IMR-90 (cell line): ENCODE data around the gene NPNT. TPM values are rescaled to one million over a fixed set of nuclear protein-coding genes. Genes with fewer than 3 reads are reported as not detected.

Experiments
- ATAC-seq: fragments of 200-7000 bp; cut with Tn5 transposase; 2 replicates; pipeline ENCODE4 v1.9.1; 2020; ENCODE audit warnings: low read depth, mild to moderate bottlenecking, moderate library complexity
- BruUV-seq: library from RNA; stranded (reverse); fragments of 400-500 nt; replicated peaks from 2 replicates; lab custom pipeline; 2021; lab: Mats Ljungman, UMichigan
- CTCF ChIA-PET: fragments of 300-600 bp; formaldehyde crosslinking; extraction: SDS; loops from one replicate; lab custom pipeline; 2021; ENCODE audit warnings: antibody characterized with exemption; lab: Yijun Ruan, JAX
- POLR2A ChIA-PET: fragments of 300-600 bp; sonication (Branson Sonifier 250); formaldehyde crosslinking; loops from one replicate; lab custom pipeline; 2022; ENCODE audit warnings: antibody characterized with exemption; ENCODE audit not compliant: unreplicated experiment; lab: Charles Lee
- DNase-seq: peaks from one replicate; pipeline ENCODE4 v3.0.0; 2013
- H2AFZ ChIP-seq: replicated peaks from 2 replicates; pipeline ENCODE3; 2013; ENCODE audit warnings: low read length, mild to moderate bottlenecking; ENCODE audit not compliant: poor library complexity
- H2AK5ac ChIP-seq: 2 replicates; pipeline ENCODE4 v1.6.1; 2013; ENCODE audit warnings: low read depth, low read length, inconsistent platforms
- H2AK9ac ChIP-seq: replicated peaks from 2 replicates; pipeline ENCODE3; 2013; ENCODE audit warnings: mild to moderate bottlenecking, low read depth, low read length, moderate library complexity; ENCODE audit not compliant: poor library complexity
- H2BK120ac ChIP-seq: 2 replicates; pipeline ENCODE4 v1.6.1; 2013; ENCODE audit warnings: low read depth, low read length, inconsistent platforms
- H2BK15ac ChIP-seq: 3 replicates; pipeline ENCODE4 v1.6.1; 2013; ENCODE audit warnings: low read depth, low read length, inconsistent platforms
- H2BK20ac ChIP-seq: 2 replicates; pipeline ENCODE4 v1.6.1; 2013; ENCODE audit warnings: low read depth, mild to moderate bottlenecking, inconsistent platforms, low read length, moderate library complexity
- H2BK5ac ChIP-seq: 2 replicates; pipeline ENCODE4 v1.6.1; 2013; ENCODE audit warnings: mild to moderate bottlenecking, low read depth, low read length, inconsistent platforms; ENCODE audit not compliant: poor library complexity, severe bottlenecking
- H3K14ac ChIP-seq: replicated peaks from 2 replicates; pipeline ENCODE4 v1.6.1; 2013; ENCODE audit warnings: low read depth, low read length, inconsistent platforms
- H3K18ac ChIP-seq: 2 replicates; pipeline ENCODE4 v1.6.1; 2013; ENCODE audit warnings: low read depth, low read length, control low read depth
- H3K23ac ChIP-seq: 2 replicates; pipeline ENCODE4 v1.6.1; 2013; ENCODE audit warnings: low read depth, low read length, inconsistent platforms
- H3K27ac ChIP-seq: 2 replicates; pipeline ENCODE4 v1.5.1; 2013; ENCODE audit warnings: mild to moderate bottlenecking, control low read depth, low read length; ENCODE audit not compliant: insufficient read depth
- H3K27me3 ChIP-seq: 2 replicates; pipeline ENCODE4 v1.6.1; 2013; ENCODE audit warnings: low read length; ENCODE audit not compliant: control insufficient read depth, insufficient read depth
- H3K36me3 ChIP-seq: 2 replicates; pipeline ENCODE4 v1.6.1; 2013; ENCODE audit warnings: low read length, mixed read lengths; ENCODE audit not compliant: control insufficient read depth, insufficient read depth
- H3K4ac ChIP-seq: 2 replicates; pipeline ENCODE4 v1.6.1; 2013; ENCODE audit warnings: low read depth, low read length, inconsistent platforms
- H3K4me1 ChIP-seq: 2 replicates; pipeline ENCODE4 v1.6.1; 2013; ENCODE audit warnings: low read length, mixed read lengths; ENCODE audit not compliant: control insufficient read depth, insufficient read depth
- H3K4me2 ChIP-seq: 2 replicates; pipeline ENCODE4 v1.6.1; 2013; ENCODE audit warnings: low read depth, mild to moderate bottlenecking, control low read depth, low read length, moderate library complexity
- H3K4me3 ChIP-seq: 2 replicates; pipeline ENCODE4 v1.5.1; 2013; ENCODE audit warnings: low read depth, mild to moderate bottlenecking, control low read depth, low read length, moderate library complexity; ENCODE audit not compliant: insufficient read depth
- H3K56ac ChIP-seq: 2 replicates; pipeline ENCODE4 v1.6.1; 2013; ENCODE audit warnings: low read length, inconsistent platforms; ENCODE audit not compliant: insufficient read depth; ENCODE audit errors: extremely low read depth
- H3K79me1 ChIP-seq, 2 experiments: 2 replicates each; pipeline ENCODE4 v1.6.1; 2013; ENCODE audit warnings: low read length in 2 of 2, inconsistent platforms in 1 of 2, low read depth in 1 of 2
- H3K9ac ChIP-seq: 2 replicates; pipeline ENCODE4 v1.6.1; 2013; ENCODE audit warnings: low read depth, low read length, control low read depth
- H3K9me1 ChIP-seq: 2 replicates; pipeline ENCODE4 v1.6.1; 2013; ENCODE audit warnings: low read length, inconsistent platforms; ENCODE audit not compliant: insufficient read depth
- H3K9me3 ChIP-seq: 2 replicates; pipeline ENCODE4 v1.6.1; 2013; ENCODE audit warnings: low read length; ENCODE audit not compliant: control insufficient read depth, insufficient read depth
- H4K20me1 ChIP-seq: 2 replicates; pipeline ENCODE4 v1.6.1; 2013; ENCODE audit warnings: low read length, inconsistent platforms; ENCODE audit not compliant: insufficient read depth
- H4K5ac ChIP-seq: 2 replicates; pipeline ENCODE4 v1.6.1; 2013; ENCODE audit warnings: mild to moderate bottlenecking, low read depth, low read length, control low read depth
- H4K8ac ChIP-seq, 2 experiments: 2 replicates each; pipeline ENCODE4 v1.6.1; 2013; ENCODE audit warnings: low read depth in 2 of 2, low read length in 2 of 2, control low read depth in 1 of 2, inconsistent platforms in 1 of 2
- H4K91ac ChIP-seq: 2 replicates; pipeline ENCODE4 v1.6.1; 2013; ENCODE audit warnings: low read depth, low read length, inconsistent platforms; ENCODE audit not compliant: insufficient read depth
- FOS ChIP-seq: fragments of 150-350 bp; IDR thresholded peaks from 2 replicates; pipeline ENCODE4 v1.6.1; 2016; ENCODE audit warnings: low read depth, low read length
- MAFK ChIP-seq: IDR thresholded peaks from 2 replicates; pipeline ENCODE4 v1.6.1; 2012; ENCODE audit warnings: low read depth, low read length, improper control_type of control experiment
- NFE2L2 ChIP-seq: fragments of 150-350 bp; IDR thresholded peaks from 2 replicates; pipeline ENCODE4 v1.6.1; 2016; ENCODE audit warnings: low read depth, mild to moderate bottlenecking, low read length
- POLR2A ChIP-seq: IDR thresholded peaks from 2 replicates; pipeline ENCODE4 v1.6.1; 2012; ENCODE audit warnings: mild to moderate bottlenecking, low read depth, low read length
- SMC3 ChIP-seq: fragments of 150-350 bp; IDR thresholded peaks from 2 replicates; pipeline ENCODE4 v1.6.1; 2016; ENCODE audit warnings: low read depth, mild to moderate bottlenecking, antibody characterized with exemption, low read length, moderate library complexity
- WGBS, 2 experiments: methylation state at CpG; one replicate each; pipeline versions ENCODE4 v1.1.5 to v1.1.7; 2013; ENCODE audit warnings: missing lambda C conversion rate in 2 of 2; ENCODE audit not compliant: insufficient read length in 1 of 2; ENCODE audit errors: extremely low coverage in 2 of 2; 5-methylcytosine and 5-hydroxymethylcytosine counted together
- dilution Hi-C: fragments of 300-500 bp; cut with HindIII; formaldehyde crosslinking; loops from one replicate; pipeline ENCODE4 v1.14.3; 2018; ENCODE audit warnings: low sequenced_read_pairs; ENCODE audit not compliant: unreplicated experiment
- in situ Hi-C: fragments of 300-500 bp; cut with MboI; formaldehyde crosslinking; loops from 3 replicates; pipeline ENCODE4 v1.14.3; 2019; ENCODE audit warnings: low sequenced_read_pairs, inconsistent platforms, mixed read lengths
- intact Hi-C: fragments of 100-400 bp; cut with micrococcal nuclease; formaldehyde crosslinking; loops from 2 replicates; pipeline ENCODE4 v1.10.0; 2022
- polyA plus RNA-seq, 3 experiments: library from polyadenylated mRNA; depleted of rRNA; stranded (reverse); fragments of >200 nt; gene quantifications; 2 replicates each; pipeline ENCODE4 v1.2.3, GENCODE V29; 2012; ENCODE audit warnings: low replicate concordance in 1 of 3
- total RNA-seq: library from RNA; depleted of rRNA; stranded (reverse); fragments of >200 nt; gene quantifications from 2 replicates; pipeline ENCODE4 v1.2.3, GENCODE V29; 2012

NPNT gene
- total and polyA plus RNA-seq, 2 of the 4 experiments (the other 2 are of a cell fraction) = not detected

- no peak overlapping the region for H2AK5ac ChIP-seq
- no peak overlapping the region for H3K18ac ChIP-seq
- no peak for TF ChIP-seq SMC3
- no peak for TF ChIP-seq POLR2A
- TF ChIP-seq FOS = no peak
- no peak for TF ChIP-seq MAFK
- TF ChIP-seq NFE2L2 = no peak
- H4K20me1 ChIP-seq = no peaks in the 10 kb centered on the region
- ChIA-PET POLR2A (no interaction called here), CTCF (interaction anchor here (1.0 kb wide), 1 partner anchor 183 kb away, joined by 3 read pairs; no protein-coding TSS in a partner anchor)
- WGBS, 2 experiments = no CpG with 5 or more reads among the region's 3 CpGs
- H4K8ac ChIP-seq = no peak overlapping the region
- intact Hi-C loops (no loop called here), in situ Hi-C loops (no loop called here), dilution Hi-C loops (no loop called here)
- no peak overlapping the region for H3K4me2 ChIP-seq
- no peak overlapping the region for H4K5ac ChIP-seq
- no peak overlapping the region for H3K23ac ChIP-seq
- H3K4me1 ChIP-seq = no peaks in the 10 kb centered on the region
- no peak for ATAC-seq
- no peak overlapping the region for H3K4ac ChIP-seq
- no peak overlapping the region for H2AFZ ChIP-seq
- no peak overlapping the region for H2AK9ac ChIP-seq
- no peak overlapping the region for H2BK15ac ChIP-seq
- H3K27ac ChIP-seq = no peak overlapping the region
- H3K36me3 ChIP-seq = no peaks in the 10 kb centered on the region
- H3K4me3 ChIP-seq = no peak overlapping the region
- no peak overlapping the region for H3K9ac ChIP-seq
- H2BK5ac ChIP-seq = no peak overlapping the region
- no peak overlapping the region for H4K91ac ChIP-seq
- no peak overlapping the region for H2BK20ac ChIP-seq
- no TSS peak for BruUV-seq
- H3K56ac ChIP-seq = no peak overlapping the region
- no peaks in the 10 kb centered on the region for H3K9me3 ChIP-seq
- H3K14ac ChIP-seq = no peak overlapping the region
- H2BK120ac ChIP-seq = no peak overlapping the region
- no peak for DNase-seq
- no peaks in the 10 kb centered on the region for H3K79me1 ChIP-seq
- peaks cover 50% of the 10 kb centered on the region for H3K27me3 ChIP-seq
- H3K9me1 ChIP-seq = no peaks in the 10 kb centered on the region
These were observed 1.9 kb downstream of the NPNT start for GRCh38 chr4:105896984-105897775.
